Stomach smooth muscle (tissue), 2 donors: ENCODE results near the gene GGT7.

ENCODE experiments used
- H3K27ac ChIP-seq: one replicate; pipeline ENCODE4 v1.7.0; 2013; ENCODE audit warnings: mild to moderate bottlenecking, low read length, inconsistent platforms
- H3K27me3 ChIP-seq, 2 donors: one replicate each; pipeline ENCODE4 v1.7.0; 2013; ENCODE audit warnings: low read length in 2 of 2; ENCODE audit not compliant: insufficient read depth in 2 of 2, control insufficient read depth in 1 of 2
- H3K36me3 ChIP-seq, 2 donors: one replicate each; pipeline ENCODE4 v1.7.0; 2013; ENCODE audit warnings: low read length in 2 of 2; ENCODE audit not compliant: control insufficient read depth in 2 of 2, insufficient read depth in 2 of 2
- H3K4me1 ChIP-seq: one replicate; pipeline ENCODE4 v1.7.0; 2013; ENCODE audit warnings: low read length; ENCODE audit not compliant: control insufficient read depth, insufficient read depth
- H3K4me3 ChIP-seq, 2 donors: one replicate each; pipeline ENCODE4 v1.7.0; 2013; ENCODE audit warnings: low read length in 2 of 2
- H3K9ac ChIP-seq, 2 donors: one replicate each; pipeline ENCODE4 v1.7.0; 2013; ENCODE audit warnings: low read length in 2 of 2, mild to moderate bottlenecking in 1 of 2
- H3K9me3 ChIP-seq, 2 donors: one replicate each; pipeline ENCODE4 v1.7.0; 2013; ENCODE audit warnings: low read length in 2 of 2; ENCODE audit not compliant: control insufficient read depth in 2 of 2
- donor health status: healthy.
- donor health status: Pancreatic carcinoma.

Gene GGT7

DNA sequence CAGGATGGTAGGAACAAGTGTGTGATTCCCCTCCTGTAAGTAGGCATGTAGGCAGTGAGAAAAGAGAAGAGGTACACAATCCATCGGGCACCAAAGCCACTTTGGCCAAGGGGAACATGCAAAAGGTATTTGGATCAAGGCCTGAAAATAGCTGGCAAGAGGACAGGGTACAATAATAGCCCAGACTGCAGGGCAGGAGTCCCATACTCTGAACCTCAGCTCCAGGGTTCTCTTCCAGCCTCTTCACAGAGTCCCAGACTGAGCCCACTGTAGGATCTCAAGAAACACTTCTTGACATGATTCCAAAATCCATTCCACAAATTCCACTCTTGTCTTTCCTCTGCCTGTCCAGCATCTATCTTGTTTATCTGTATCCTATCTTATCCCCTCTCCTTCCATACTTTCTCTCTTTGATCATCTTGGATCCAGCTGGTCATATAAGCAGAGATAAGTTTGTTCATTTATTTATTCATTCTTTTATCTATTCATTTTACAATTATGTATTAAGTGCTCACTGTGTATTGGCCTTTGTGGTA is 23.5 kb upstream of the GGT7 start:
- no peak overlapping the region for H3K4me3 ChIP-seq
- no peak overlapping the region for H3K9ac ChIP-seq
- no peaks in the 10 kb centered on the region for H3K9me3 ChIP-seq
- peaks cover 13% of the 10 kb centered on the region for H3K4me1 ChIP-seq
- H3K27ac ChIP-seq: no peak overlapping the region
- no peaks in the 10 kb centered on the region for H3K36me3 ChIP-seq
- no peaks in the 10 kb centered on the region for H3K27me3 ChIP-seq

DNA sequence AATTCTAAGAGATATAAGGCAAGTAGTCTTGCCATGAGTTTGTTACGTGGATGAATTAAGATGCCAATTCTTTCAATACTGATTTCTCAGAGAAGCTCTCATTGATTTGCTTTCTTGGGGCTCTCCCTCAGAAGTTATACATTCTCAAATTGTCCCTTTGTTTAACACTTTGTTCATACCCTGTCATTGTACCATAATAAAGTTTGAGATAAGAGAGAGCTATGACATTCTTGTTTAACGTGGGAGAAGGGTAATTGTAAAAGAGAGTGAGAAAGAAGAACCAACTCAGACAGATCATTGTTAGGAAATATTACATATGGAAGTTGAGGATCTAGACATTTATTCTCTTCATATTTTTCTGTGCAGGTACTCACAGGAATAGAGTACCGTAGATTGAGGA is 22.8 kb upstream of the GGT7 start:
- Histone ChIP-seq H3K9ac (no peak overlapping the region), H3K27me3 (no peaks in the 10 kb centered on the region), H3K4me1 (peaks cover 13% of the 10 kb centered on the region), H3K4me3 (no peak overlapping the region), H3K36me3 (no peaks in the 10 kb centered on the region), H3K9me3 (no peaks in the 10 kb centered on the region), H3K27ac (no peak overlapping the region)

DNA sequence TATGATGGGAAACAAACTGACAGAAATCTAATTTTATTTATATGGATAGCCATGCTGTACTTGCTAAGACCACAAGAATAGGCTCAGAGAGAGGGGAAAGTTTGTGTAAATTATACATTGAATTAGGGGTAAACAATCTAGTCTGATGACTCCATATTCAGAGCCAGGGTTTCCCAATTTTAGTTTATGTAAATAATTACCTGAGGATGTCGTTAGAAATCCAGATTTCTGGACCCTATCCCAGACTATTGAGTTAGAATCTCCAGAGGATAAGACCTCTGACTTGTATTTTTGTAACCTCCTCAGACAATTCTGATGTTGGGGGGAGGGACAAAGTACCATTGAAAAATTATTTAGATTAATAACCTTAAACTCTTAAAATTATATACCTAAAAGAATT is 22.1 kb upstream of the GGT7 start:
- no peaks in the 10 kb centered on the region for H3K36me3 ChIP-seq
- peaks cover 13% of the 10 kb centered on the region for H3K4me1 ChIP-seq
- no peaks in the 10 kb centered on the region for H3K27me3 ChIP-seq
- H3K4me3 ChIP-seq: no peak overlapping the region
- no peak overlapping the region for H3K9ac ChIP-seq
- H3K27ac ChIP-seq: no peak overlapping the region
- H3K9me3 ChIP-seq: no peaks in the 10 kb centered on the region

DNA sequence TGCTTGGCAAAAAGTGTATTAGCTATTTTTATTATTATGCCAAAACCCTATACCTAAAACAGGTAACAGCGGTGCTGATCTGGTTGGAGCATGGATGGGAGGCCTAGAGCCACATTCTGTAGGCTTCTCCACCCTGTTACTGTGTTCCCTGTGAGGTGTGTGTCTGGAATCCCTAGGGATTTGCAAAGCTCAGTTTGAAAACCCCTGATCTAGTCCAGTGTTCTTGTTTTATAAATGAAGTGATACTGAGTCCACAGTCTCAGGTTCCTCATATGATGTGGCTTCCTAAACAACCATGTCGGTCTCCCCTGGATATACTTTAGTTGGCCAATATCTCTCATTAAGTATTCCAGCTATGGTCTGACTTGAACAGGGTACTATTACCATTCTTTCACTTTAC is 20.0 kb upstream of the GGT7 start:
- Histone ChIP-seq H3K27me3 (no peaks in the 10 kb centered on the region), H3K36me3 (no peaks in the 10 kb centered on the region), H3K27ac (no peak overlapping the region), H3K4me3 (no peak overlapping the region), H3K9ac (no peak overlapping the region), H3K4me1 (peaks cover 13% of the 10 kb centered on the region), H3K9me3 (no peaks in the 10 kb centered on the region)

DNA sequence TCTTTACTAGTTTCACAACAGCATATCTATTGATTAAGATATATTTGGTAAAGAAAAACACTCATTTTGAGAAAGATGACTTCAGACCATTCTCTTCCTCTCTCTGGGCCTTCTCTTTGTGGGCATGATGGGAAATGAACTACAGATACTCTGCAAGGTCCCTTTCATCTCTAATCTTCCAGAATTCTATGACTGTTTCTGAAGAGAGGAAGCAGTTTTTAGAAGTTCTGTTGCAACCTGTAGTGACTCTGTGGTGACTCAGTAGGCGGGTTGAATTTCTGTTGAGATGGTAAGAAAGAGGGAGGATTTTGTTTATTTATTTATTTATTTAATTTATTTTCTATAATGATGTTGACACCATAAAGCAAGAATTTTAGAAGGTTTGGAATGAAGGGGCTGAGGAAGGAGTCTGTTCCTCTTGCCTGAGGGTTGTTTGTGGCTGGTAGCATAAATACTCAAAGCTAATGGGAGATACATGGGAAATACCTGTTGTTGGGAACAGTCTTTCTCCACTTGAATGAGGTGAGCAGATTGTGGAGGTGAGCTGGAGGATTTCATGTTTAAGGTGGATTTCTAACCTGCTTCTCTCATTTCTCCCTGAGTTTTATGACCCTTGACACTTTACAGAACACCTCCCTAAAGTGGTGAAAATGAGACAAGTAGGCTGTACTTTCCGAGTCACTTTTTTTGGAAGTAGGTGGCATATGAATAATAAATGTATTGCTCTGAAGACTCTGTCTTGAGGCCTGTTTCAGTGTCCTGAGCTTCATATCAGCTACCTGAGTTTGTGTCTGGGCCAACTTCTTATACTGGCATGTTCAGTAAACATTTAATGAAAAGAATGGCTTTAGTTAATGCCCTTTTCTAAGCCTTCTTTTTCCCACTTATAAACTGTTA is 18.8 kb upstream of the GGT7 start:
- H3K4me3 ChIP-seq: no peak overlapping the region
- no peaks in the 10 kb centered on the region for H3K9me3 ChIP-seq
- H3K4me1 ChIP-seq: peaks cover 9% of the 10 kb centered on the region
- no peak overlapping the region for H3K27ac ChIP-seq
- no peak overlapping the region for H3K9ac ChIP-seq
- no peaks in the 10 kb centered on the region for H3K36me3 ChIP-seq
- no peaks in the 10 kb centered on the region for H3K27me3 ChIP-seq

DNA sequence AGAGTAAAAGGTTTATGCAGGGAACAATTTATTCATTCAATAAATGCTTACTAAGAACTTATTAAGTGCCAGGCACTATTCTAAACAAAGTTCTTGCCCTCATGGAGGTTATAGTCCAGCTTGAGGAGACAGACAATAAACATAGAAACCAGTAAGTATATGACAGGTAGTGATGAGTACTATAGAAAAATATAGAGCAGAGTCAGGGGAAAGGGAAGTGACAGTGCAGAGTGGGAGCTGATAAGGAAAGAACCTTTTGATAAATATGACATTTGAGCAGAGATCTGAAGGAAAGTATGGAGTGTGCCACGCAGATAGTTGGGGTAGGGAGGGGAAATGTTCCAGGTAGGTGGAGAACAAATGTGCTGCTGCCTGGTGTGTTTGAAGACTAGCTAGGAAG is 15.8 kb upstream of the GGT7 start:
- Histone ChIP-seq H3K27ac (no peak overlapping the region), H3K9me3 (no peaks in the 10 kb centered on the region), H3K9ac (no peak overlapping the region), H3K4me1 (no peaks in the 10 kb centered on the region), H3K36me3 (peaks cover 4 to 6% of the 10 kb centered on the region in 2 donors), H3K4me3 (no peak overlapping the region), H3K27me3 (no peaks in the 10 kb centered on the region)

DNA sequence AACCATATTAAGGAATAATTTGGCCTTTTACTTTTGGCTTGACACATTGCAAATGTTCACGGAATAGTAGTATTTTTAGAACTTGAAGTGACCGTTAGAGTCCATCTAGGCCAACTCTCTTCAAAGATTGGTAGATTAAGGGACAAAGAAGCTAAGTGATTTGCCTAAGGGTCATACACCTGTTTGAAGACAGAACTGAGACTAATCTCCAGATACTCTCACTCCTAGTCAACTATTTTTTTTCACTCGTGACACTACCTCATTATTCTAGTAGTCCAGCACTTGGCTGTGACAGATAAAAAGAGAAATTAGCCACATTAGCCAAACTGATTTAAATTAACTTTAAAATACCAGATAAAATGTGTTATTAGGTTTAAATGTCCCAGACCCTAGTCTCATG is 14.4 kb upstream of the GGT7 start:
- H3K27me3 ChIP-seq: no peaks in the 10 kb centered on the region
- H3K36me3 ChIP-seq: peaks cover 7 to 11% of the 10 kb centered on the region in 2 donors
- no peaks in the 10 kb centered on the region for H3K9me3 ChIP-seq
- no peak overlapping the region for H3K27ac ChIP-seq
- H3K4me1 ChIP-seq: no peaks in the 10 kb centered on the region
- no peak overlapping the region for H3K9ac ChIP-seq
- H3K4me3 ChIP-seq: no peak overlapping the region

DNA sequence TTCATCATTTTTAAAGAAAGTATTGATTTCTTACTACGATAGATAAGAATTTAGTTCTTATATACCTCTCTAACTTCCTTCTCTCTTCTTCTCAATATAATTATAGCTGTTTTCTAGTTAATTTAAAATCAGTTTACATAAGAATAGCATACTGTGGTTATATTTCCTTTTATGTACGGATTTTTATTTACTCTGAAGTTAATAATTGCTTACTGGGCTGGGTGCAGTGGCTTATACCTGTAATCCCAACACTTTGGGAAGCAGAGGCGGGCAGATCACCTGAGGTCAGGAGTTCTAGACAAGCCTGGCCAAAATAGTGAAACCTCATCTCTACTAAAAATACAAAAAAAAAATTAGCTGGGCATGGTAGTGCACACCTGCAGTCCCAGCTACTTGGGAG is 13.5 kb upstream of the GGT7 start:
- Histone ChIP-seq H3K36me3 (peaks cover 7 to 11% of the 10 kb centered on the region in 2 donors), H3K27me3 (no peaks in the 10 kb centered on the region), H3K9ac (no peak overlapping the region), H3K27ac (no peak overlapping the region), H3K4me3 (no peak overlapping the region), H3K4me1 (no peaks in the 10 kb centered on the region), H3K9me3 (no peaks in the 10 kb centered on the region)

DNA sequence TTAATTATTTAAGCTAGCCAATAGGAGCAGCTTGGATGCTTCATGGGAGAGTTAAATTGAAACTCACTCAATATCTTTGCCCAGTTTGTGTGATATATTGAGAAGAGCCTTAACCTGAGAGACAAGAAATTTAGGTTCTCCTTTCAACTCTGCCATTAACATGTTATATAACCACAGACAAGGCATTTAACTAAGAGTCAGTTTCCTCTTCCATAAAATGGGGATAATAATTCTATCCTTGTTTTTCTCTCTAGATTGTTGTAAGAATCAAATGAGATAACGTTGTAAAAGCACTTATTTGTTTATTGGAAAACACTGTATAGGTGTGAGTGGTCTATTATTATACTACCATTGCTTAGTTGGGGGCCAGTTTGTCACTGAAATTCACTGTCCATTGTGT is 11.6 kb upstream of the GGT7 start:
- H3K27ac ChIP-seq: no peak overlapping the region
- H3K9ac ChIP-seq: no peak overlapping the region

DNA sequence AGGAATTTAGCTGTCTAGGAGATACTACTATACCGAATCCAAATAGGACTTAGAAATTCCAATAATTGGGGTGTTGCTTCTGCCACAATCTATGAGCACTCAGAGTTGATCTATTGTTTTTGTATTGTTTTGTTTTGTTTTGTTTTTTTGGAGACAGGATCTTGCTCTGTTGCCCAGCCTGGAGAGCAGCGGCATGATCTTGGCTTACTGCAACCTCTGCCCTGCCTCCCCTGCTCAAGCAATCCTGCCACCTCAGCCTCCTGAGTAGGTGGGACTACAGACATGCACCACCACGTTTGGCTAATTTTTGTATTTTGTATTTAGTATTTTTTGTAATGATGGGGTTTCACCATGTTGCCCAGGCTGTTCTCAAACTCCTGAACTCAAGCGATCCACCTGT is 11.2 kb upstream of the GGT7 start:
- Histone ChIP-seq H3K9ac (no peak overlapping the region), H3K4me1 (peaks cover 2% of the 10 kb centered on the region), H3K4me3 (no peak overlapping the region), H3K27me3 (no peaks in the 10 kb centered on the region), H3K36me3 (peaks cover 7 to 11% of the 10 kb centered on the region in 2 donors), H3K9me3 (no peaks in the 10 kb centered on the region), H3K27ac (no peak overlapping the region)

More for the DNA sequence above, 11.6 kb upstream of the GGT7 start:
- no peaks in the 10 kb centered on the region for H3K27me3 ChIP-seq
- H3K36me3 ChIP-seq: peaks cover 7 to 11% of the 10 kb centered on the region in 2 donors
- no peaks in the 10 kb centered on the region for H3K9me3 ChIP-seq
- H3K4me1 ChIP-seq: peaks cover 2% of the 10 kb centered on the region
- H3K4me3 ChIP-seq: no peak overlapping the region

DNA sequence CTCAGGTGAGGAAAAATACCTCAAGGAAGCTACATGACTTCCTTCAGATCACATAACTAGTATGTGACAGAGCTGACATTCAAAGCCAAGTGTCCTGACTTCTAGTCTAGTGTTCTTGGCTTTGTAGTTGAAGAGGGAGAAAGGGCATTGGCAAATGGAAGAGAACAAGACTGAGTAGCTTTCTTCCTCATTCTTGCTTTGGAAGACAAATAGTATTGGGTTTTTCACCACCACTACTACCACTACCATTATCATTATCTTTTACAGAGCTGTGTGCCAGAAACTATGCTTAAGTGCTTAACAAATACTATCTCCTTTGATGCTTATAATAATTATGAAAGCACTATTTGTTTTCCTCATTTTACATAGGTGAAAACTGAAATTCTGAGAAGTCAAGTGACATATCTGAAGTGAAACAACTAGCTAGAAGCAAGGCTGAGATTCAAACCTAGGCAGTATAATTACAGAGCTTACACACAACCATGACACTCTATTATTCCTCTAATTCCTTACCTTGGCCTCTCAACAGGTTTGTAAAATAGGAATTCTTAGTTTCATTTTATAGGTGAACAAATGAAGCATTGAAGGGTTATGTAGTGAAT is 10.5 kb upstream of the GGT7 start:
- H3K4me1 ChIP-seq: peaks cover 4% of the 10 kb centered on the region
- peaks cover 7 to 11% of the 10 kb centered on the region in 2 donors for H3K36me3 ChIP-seq
- no peaks in the 10 kb centered on the region for H3K27me3 ChIP-seq
- H3K27ac ChIP-seq: no peak overlapping the region
- no peak overlapping the region for H3K4me3 ChIP-seq
- H3K9ac ChIP-seq: no peak overlapping the region
- no peaks in the 10 kb centered on the region for H3K9me3 ChIP-seq
